GM12873 (cell line): Measurements from ENCODE around the gene STXBP5.

Experiments used
- CTCF ChIP-seq: IDR thresholded peaks from 2 replicates; pipeline ENCODE4 v1.5.1; 2012; ENCODE audit warnings: low read depth, mild to moderate bottlenecking, moderate library complexity, low read length, control low read depth; ENCODE audit not compliant: insufficient read depth; ENCODE audit errors: missing control alignments

STXBP5 gene

GRCh38 chr6:147179809-147180208, 24.4 kb upstream of the STXBP5 start:
- no peak for TF ChIP-seq CTCF

GRCh38 chr6:147180926-147181325, 23.3 kb upstream of the STXBP5 start:
- no peak for TF ChIP-seq CTCF

GRCh38 chr6:147184379-147184778, 19.8 kb upstream of the STXBP5 start:
- TF ChIP-seq CTCF, result no peak

- no peak for TF ChIP-seq CTCF
Measured at GRCh38 chr6:147185216-147185615, 19.0 kb upstream of the STXBP5 start.

- no peak for TF ChIP-seq CTCF
Measured at GRCh38 chr6:147190556-147190955, 13.7 kb upstream of the STXBP5 start.

GRCh38 chr6:147192278-147192911, 11.8 kb upstream of the STXBP5 start:
- no peak for TF ChIP-seq CTCF

GRCh38 chr6:147194652-147195411, 9.4 kb upstream of the STXBP5 start:
- no peak for TF ChIP-seq CTCF
